T-helper 22 cell (primary cell): Measurements from ENCODE around the gene CABYR.
"Not testable (repeated sequence)": the region's sequence is repeated elsewhere in the genome, so short reads cannot be mapped to it uniquely, and the experiment has no call there.

ENCODE experiments used
- DNase-seq: peaks from one replicate; pipeline ENCODE4 v3.0.0-alpha.2; 2020; ENCODE audit warnings: low read depth

The CABYR gene

DNA sequence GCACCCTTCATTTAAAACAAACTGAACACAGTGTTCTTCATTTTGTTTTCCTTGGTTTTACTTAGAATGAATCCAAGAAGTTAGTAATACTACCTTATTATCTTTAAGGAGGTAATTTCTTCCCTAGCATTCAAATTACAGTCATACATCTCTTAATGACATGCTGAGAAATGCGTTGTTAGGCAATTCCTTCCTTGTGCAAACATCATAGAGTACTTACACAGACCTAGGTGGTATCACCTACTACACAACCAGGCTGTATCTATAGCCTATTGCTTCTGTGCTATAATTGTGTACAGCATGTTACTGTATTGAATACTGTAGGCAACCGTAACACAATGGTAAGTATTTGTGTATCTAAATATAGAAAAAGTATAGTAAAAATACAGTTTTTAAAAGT is 8.4 kb upstream of the CABYR start:
- DNase-seq: no peak

DNA sequence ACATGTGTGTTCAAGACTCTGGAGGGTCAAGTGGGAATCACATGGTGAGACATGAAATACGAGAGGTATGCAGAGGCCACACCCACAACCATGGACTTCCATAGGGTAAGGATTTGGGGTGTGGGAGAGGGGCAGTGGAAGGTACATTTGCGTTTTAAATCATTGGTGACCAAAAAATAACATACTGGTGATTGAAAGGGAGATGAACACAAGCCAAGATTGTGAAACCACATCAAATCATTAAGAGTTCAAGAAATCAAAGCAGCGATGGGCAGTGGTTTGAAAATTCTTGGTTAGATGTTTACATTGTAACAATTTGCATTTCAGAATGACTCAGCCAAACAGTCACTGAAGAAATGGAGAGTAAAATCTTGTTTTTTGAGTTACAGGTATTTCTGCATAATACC is 1.9 kb upstream of the CABYR start:
- DNase-seq: no peak

DNA sequence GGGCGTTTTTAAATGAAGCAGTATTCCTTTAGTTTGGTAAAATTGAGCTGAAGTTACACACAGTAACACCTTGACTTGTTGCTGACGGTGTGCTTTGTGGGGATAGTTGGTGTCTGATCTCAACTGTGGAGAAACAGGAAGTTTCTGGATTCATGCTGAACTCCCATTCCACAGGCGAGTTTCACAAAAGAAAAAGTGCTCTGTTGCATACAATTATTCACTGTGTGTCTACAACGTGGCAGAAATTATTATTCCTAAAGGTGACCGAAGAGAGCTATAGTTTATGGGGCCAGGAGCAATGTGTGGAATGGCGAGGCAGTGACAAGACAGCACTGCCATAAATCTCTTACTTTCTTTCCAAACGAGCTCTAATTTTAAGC is 463 bp upstream of the CABYR start:
- DNase-seq: no peak

DNA sequence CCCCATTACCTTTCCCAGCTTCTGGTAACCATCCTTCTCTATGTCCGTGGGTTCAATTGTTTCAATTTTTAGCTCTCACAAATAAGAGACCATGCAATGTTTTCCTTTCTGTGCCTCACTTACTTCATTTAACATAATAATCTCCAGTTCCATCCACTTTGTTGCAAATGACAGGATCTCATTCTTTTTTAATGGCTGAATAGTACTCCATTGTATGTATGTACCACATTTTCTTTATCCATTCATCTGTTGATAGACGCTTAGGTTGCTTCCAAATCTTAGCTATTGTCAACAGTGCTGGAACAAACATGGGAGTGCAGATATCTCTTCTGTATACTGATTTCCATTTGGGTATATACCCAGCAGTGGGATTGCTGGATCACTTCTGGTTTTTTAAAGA is 1.8 kb downstream of the CABYR start:
- no peak for DNase-seq

DNA sequence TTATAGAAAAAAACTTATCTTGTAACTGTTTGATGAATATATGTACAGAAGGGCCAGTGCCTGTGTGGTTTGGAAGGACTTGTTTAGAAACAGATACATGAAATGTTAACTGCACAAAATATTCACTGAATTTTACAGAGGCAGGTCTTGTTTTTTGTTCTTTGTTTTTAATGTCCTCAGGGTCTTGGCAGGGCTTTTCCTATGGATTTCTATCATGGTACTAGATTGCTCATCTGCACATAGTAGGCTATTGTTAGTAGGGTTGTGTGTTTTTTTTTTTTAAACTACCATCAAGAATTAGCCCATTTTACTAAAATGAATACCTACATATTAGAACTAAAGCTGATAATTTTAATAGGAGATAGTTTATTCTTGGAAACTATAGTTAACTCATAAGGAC is 3.5 kb downstream of the CABYR start:
- no peak for DNase-seq

DNA sequence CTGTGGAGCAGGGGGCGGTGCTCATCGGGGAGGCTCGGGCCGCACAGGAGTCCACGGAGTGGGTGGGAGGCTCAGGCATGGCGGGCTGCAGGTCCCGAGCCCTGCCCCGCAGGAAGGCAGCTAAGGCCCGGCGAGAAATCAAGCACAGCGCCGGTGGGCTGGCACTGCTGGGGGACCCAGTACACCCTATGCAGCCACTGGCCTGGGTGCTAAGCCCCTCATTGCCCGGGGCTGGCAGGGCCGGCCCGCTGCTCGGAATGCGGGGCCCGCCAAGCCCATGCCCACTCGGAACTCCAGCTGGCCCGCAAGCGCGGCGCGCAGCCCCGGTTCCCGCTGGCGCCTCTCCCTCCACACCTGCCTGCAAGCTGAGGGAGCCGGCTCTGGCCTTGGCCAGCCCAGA is 10.7 kb downstream of the CABYR start:
- not testable (repeated sequence) for DNase-seq

DNA sequence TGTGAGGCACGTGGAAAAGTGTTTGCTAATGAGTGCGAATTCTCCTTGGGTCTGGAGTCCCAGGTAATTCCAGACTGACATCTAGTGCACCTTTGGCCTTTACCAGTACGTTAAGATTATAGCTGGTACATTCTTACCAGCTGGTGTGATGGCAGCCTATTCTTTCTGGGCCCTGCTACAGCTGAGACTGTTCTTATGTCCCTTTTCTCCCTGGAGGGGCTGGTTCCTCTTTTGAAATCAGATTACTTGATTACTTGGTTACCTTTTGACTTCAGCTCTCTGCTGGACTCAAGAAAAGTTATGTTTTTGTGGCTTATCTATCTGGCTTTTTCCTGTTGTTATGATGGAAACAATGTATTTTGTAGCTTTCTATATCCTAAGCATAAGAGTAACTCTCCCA is 14.5 kb downstream of the CABYR start:
- no peak for DNase-seq

DNA sequence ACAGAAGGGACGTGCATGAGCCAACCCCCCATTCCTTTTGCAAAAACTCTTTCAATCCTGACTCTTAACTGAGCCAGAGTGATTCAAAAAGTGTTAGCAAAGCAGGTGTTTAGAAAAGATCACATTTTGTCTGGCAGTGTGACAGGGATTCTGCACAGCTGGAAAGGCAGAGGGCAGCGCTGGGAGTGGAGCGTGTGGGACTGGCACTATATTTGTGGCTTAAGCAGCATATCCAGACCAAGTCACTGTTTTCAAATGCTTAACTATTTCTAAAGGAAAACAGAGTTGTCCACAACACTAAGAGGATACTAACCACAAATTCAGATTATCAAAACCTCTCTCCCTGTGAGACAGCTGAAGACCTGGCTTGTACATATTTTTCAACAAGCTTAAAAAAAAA is 19.0 kb downstream of the CABYR start:
- DNase-seq: no peak

DNA sequence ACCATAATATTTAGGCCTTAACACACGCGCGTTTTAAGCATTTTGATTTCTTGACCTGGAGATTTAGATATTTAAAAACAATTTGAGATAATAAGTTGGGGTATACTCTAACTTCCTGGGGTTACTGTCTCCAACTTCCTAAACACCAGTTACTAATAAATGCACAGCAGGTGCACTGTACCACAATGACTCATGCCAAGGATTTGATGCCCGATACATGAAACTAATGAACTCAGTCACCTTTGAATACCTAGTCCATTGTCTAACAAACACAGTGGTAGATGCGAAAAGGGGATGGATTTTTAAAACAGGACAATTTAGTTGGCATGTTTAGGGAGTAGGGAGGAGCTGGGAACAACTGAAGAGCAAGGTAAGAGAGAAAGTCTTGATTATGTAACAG is 21.2 kb downstream of the CABYR start:
- DNase-seq: no peak

DNA sequence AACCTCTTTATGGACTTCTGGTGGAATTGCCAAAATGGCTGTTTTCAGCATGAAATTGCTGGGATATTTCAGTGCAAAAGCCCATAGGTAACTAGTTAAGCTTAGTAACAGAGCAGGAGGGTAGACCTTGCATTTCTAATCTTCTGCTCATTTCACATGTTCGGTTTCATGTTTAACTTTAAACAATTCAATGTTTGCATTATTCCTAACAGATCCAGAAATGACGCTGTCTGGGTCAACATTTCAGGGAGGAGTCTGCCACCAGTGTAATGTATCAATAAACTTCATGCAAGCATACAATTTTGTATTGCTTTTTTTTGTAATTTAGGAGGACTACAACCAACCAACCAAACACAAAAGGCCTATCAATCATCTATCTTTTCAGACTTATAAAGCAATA is 22.4 kb downstream of the CABYR start:
- no peak for DNase-seq

DNA sequence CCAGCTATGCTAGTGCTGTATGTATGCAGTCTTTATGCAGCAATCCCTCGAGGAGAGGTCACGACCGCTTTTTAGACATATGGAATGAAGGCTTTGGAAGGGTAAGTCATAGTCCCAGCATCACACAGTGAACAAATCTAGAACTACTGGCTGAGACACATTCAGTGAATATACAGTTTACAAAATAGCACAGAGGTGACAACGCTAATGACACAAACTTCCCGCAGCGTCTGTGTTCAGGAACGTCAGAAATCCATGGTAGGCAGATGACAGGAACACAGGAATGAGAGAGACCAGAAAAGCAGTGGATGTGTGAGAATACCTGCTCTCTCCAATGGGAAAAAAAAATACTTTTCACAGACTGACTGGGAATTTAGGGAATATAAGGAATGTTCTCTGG is 29.6 kb downstream of the CABYR start:
- DNase-seq: no peak

DNA sequence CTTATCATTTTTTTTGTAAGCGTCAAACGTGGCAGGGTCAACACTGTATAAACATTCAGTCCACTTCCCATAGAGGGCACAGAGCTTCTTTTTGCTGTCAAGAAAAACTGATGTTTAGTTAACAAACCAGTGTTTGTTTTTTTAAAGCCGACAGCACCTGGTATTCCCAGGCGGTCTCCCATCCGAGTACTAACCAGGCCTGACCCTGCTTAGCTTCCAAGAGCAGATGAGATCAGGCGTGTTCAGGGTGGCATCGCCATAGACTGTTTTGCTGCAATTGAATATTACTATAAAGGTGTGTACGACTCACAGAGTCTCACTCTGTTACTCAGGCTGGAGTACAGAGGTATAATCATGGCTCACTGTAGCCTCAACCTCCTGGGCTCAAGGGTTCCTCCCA is 31.5 kb downstream of the CABYR start:
- no peak for DNase-seq

DNA sequence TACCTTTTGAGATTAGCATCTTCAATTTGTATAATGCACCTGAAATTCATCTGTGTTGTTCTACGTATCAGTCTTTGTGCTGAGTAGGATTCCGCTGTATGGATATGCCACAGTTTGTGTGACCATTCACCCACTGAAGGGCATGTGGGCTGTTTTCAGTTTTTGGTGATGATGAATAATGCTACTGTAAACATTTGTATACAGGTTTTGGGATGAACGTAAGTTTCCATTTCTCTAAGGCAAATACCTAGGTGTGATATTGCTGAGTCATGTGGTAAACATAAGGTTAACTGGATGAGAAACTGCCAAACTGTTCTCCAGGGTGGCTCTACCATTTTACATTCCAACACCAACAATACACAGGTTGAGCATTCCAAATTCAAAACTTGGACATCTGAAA is 35.1 kb downstream of the CABYR start:
- no peak for DNase-seq

DNA sequence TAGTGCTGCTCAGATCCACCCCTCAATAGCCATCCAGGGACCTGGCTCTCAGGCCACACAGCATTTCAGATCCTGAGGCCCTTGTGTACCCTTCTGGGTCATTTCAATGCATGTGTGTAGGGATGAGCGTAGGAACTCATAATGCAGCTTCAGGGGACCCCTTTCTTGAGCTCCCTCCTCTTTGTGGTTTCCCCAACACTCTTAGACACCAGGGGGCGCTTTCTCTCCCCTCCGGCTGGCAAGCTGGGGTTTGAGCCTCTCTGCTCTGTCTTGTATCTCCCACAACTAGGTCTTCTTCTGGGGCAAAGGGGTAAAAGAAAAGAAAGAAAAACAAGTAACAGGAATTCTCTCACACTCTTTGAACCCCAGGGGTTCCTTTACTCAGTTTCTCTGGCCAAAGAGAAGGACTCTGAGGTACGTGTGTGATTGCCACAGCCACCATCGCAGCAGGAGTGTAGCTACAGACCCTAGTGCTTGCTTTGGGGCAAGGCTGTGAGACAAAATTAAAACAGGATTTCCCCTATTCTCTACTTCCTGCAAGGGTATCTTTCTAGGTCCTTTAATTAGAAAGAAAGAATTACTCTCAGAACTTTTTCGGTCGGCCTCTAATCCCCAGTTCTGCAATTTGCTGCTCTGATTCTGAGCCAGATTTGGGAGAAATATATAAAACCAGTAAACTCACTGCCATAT is 38.0 kb downstream of the CABYR start:
- no peak for DNase-seq

DNA sequence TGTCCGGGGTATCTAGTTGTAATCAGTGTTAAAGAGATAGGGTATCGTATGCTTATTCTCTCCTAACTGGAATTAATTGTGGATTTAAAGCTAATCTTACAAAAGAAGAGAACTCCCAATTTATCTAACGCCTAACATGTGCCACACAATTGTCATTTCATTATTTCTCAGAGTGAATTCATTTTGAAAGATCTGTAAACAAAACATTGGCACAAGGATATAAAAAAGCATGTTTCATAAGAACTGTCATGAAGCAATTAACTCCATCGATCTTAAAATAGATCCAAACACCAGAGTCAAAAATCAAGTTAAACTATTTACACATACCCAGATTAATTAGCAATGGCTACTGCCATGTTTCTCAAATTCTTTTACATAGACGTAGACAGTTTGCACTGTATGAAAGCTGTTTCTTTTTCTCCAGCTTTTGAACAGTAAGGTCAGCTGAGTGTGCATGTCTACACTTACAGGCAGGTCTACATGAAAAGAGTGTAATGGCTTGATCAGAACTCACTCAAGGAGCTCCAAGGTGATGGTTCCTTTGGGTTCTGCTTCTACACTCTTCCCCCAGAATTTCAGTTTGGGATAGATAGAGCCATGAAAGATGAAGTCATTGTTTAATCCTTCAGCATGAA is 38.8 kb downstream of the CABYR start:
- no peak for DNase-seq

DNA sequence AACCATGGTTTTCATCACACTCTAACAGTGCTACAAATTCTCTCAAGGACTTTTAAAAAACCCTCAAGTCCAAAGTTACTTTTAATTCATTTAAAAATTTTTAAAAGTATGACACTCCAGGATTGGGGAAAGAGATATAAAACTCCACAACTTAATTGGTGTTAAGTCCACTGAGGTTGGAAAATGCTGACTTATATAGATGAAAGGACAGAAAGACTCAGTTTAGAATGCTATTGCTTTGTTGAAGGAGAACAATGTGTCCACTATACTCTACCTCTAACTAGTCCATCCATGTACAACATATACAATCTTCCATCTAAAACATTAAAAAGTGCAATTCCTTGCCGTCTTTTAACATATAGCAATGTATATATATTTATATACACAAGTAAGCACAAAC is 41.2 kb downstream of the CABYR start:
- no peak for DNase-seq

DNA sequence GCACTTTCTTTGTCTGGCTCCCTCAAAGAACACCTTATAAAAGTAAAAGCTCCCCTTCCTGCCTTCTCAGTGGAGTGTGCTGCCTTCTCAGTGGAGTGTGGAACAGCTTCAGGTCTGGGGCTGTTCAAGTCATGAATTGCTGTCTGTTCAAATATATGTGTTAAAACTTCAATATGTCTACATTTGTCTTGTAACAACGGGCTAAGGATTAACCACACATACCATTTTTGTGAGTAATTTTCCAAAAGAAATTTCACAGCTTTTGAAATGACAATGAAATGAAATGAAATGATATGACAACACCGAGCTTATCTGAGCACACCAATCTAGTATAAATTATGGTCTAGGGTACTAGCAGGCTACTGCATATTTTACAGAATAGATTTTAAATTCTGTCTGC is 42.9 kb downstream of the CABYR start:
- DNase-seq: no peak

DNA sequence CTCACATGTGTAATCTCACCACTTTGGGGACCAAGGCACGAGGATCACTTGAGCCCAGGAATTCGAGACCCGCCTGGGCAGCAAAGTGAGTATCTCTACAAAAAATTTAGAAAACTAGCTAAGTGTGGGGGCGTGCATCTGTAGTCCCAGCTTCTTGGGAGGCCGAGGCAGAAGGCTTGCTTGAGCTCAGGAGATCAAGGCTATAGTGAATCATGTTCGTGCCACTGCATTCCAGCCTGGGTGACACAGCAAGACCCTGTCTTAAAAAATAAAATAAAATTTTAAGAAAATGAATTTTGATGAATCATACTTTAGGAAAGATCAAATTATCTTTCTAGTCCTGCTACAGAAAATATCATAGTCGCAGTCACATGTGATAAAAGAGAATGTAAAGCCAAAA is 46.9 kb downstream of the CABYR start:
- DNase-seq: no peak

DNA sequence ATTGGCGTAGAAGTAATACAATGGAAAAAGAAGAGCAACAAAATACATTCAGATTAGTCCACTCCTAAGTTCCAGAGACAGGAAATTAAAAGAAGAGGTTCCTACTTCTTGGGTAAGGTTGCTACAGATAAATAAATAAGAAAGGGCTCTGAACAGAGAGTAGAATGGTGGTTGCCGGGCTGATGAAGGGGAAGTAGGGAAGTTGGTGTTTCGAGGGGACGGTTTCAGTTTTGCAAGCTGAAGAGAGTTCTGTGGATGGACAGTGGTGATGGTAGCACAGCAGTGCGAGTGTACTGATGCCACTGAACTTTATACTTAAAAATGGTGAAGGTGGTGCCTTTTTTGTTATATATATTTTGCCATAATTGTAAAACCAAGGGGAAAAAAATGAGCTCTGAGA is 48.2 kb downstream of the CABYR start:
- no peak for DNase-seq

DNA sequence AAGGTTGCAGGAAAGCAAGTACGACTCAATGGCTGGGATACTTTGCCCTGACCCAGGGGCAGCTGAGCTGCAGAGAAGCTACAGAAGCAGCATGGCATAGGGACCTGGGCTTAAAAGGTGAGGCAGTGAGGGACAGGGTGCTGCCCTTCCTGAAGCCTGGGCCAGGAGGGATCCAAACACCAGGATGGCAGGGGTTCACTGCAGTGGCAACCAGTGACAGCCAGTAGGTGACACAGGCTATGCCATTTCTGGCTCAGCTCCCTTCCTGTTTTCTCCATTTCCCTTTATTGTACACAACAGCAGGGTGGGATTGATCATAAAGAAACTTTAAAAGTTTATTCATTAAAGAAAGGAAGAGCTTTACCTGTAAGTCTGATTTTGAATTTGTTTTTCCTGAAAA is 48.8 kb downstream of the CABYR start:
- no peak for DNase-seq

DNA sequence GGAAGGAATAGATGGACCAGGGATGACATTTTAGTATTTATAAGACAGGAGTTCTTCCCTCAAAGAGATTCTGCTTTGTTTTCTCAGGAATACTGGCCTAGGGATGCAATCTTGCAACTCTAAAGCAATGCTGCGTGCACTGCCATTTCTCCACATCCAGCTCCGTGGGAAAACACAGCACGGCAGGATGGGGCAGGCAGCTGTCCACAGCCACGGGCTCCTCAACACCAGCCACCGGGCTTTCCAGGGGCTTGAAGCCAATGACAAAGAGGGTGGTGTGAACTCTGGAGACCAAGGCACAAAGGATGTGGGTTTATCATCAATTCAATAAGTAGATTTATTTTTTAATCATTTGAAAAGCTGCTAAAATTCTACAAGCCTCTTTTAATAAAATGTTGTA is 49.3 kb downstream of the CABYR start:
- DNase-seq: no peak

DNA sequence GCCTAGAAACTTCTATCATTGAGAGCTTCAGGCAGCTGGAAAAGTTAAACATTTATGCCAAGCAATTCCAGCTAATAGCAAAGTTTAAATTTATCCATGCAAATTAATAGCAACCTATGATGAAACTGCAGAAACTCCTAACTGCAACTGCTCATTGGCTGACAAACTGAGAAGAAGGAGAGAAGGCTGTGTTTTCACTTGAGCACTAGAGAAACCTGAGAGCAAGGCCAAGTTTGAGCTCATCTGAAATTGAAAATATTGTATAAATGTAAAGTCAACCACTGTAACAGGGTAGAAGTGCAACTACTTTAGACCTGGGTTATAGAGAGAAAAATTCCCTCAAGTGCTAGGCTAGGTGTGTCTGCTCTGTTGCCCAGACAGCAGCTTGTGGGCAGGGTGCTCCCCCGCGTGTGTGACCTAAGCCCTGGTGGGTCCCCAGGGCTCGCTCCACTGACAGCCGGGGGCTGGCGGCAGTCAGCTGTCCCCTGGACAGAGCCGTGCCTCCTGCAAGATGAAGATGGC is 50.2 kb downstream of the CABYR start:
- no peak for DNase-seq

DNA sequence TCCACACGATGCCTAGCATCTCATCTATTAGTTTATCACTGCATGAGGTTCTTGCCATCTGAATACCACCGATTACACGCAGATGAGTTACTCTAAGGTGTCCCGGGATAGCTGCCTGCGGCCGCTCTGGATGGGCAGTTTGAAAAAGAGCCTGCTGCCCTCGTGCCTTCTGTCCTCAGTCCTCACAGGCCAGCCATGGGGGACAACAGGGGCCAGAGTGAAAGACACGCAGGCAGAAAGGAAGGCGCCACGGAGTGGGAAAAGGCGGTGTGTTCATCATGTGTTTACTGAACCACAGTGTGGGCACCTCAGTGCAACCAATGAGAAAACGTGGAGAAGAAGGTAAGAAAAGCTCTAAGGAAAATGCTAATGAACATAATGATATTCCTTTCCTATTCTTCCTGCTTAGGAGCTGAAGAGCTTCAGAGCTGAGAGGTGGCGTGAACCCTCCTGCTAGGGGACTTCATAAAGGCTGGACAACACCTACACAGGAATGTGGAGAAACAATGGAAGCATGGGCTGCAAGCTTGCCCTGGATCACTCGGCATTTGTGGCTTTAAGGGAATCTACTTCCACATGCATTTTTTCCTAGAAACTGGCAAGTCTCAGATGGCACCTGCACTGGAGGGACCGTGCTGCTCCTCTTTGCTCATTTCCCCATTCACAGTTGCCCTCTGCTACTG is 50.9 kb downstream of the CABYR start:
- DNase-seq: no peak

DNA sequence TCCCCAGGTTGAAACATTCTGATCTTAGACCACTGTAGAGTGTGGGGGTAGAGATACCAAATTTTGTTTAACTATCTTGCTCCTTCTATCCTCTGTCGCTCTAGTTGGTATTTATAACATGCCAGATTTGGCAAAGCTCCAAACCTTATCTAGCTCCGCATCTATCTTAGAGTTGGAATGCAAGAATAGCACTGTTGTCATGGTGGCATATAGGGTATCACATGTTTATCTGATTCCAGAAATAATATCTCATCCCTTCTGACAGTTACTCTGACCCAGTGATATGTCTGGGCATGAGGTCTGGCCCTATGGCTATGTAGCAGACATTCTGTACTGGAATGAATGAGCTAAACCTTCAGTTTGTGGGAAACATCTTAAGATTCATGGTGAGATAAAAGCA is 51.7 kb downstream of the CABYR start:
- no peak for DNase-seq
